GM19438 (cell line): ENCODE measurements around the gene P3H1.
"Not testable (repeated sequence)": the region's sequence is repeated elsewhere in the genome, so short reads cannot be mapped to it uniquely, and the experiment has no call there.

Experiments
- ATAC-seq: cut with Tn5 transposase; IDR thresholded peaks from one replicate; pipeline ENCODE4 v1.9.1; 2021; ENCODE audit warnings: low read depth; ENCODE audit not compliant: unreplicated experiment

Gene P3H1, protein sequence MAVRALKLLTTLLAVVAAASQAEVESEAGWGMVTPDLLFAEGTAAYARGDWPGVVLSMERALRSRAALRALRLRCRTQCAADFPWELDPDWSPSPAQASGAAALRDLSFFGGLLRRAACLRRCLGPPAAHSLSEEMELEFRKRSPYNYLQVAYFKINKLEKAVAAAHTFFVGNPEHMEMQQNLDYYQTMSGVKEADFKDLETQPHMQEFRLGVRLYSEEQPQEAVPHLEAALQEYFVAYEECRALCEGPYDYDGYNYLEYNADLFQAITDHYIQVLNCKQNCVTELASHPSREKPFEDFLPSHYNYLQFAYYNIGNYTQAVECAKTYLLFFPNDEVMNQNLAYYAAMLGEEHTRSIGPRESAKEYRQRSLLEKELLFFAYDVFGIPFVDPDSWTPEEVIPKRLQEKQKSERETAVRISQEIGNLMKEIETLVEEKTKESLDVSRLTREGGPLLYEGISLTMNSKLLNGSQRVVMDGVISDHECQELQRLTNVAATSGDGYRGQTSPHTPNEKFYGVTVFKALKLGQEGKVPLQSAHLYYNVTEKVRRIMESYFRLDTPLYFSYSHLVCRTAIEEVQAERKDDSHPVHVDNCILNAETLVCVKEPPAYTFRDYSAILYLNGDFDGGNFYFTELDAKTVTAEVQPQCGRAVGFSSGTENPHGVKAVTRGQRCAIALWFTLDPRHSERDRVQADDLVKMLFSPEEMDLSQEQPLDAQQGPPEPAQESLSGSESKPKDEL

DNA sequence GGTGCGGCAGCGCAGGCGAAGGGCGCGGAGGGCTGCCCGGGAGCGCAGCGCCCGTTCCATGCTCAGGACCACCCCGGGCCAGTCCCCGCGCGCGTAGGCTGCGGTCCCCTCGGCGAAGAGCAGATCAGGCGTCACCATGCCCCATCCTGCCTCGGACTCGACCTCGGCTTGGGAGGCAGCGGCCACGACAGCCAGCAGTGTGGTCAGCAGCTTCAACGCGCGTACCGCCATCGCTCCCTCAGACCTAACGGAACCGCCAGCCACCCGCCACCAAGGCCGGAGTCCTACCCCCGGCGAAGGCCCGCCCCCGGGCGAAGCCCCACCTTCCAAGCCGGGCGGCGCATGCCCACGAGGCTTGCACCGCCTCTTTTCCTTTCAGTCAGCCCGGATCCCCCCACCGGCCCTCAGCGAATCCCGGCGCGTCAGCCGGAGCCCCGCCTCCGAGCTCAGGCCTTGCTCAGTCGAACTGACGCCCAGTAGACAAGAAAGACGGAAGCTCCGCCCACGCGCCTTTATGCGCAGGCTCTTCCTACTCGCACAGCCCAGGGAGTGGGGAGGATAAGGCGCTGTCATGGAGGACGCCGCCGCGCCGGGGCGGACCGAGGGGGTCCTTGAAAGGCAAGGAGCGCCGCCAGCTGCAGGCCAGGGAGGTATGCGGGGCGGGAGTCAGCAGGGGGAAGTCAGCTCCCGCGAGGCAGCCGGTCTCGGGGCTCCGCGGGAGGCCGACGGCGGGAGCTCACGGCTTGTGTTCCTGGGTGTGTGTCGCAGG lies at the start of gene P3H1, which contains the start of gene C1orf50:
Gene P3H1 (minus strand): TSS at position 288 of the 769 bp plus-strand sequence. CDS start 57 bp downstream, at position 231.
Gene C1orf50 (plus strand): TSS at position 509 of the 769 bp plus-strand sequence. CDS start 63 bp downstream, at position 572.
- peak; percentile 89 for ATAC-seq

DNA sequence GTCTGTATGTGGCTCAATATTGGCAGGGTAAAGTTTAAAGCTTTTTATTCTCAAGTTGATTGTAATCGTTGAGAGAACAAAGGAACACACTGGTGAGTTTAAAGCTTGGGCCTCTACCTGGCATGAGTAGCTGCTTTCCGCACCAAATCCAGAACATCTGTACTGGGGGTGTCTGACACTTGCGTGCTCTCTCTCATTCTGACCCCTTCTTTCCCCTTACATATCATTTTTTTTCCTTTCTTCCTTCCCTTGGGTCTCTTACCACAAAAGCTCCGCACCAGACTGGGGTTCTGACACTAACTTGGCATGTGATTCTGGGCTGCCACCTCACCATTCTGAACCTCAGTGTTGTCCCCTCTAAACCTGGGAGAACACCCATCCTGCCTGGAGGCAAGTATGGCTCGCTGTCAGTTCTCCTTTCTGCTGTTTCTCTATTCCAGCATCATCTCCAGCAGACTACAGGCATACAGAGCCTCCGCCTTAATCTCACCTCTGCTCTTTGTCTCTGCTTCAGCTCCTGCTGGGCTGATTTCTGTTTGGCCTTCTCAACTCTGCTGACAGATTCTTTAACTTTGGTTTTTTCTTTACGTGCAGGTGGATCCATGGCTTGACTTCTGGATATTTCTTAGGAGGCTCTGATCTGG lies 49.2 kb upstream of the P3H1 start:
- no peak for ATAC-seq

DNA sequence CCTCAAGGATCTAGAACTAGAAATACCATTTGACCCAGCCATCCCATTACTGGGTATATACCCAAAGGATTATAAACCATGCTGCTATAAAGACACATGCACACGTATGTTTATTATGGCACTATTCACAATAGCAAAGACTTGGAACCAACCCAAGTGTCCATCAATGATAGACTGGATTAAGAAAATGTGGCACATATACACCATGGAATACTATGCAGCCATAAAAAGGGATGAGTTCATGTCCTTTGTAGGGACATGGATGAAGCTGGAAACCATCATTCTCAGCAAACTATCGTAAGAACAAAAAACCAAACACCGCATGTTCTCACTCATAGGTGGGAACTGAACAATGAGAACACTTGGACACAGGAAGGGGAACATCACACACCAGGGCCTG lies 48.0 kb upstream of the P3H1 start:
- ATAC-seq = not testable (repeated sequence)

DNA sequence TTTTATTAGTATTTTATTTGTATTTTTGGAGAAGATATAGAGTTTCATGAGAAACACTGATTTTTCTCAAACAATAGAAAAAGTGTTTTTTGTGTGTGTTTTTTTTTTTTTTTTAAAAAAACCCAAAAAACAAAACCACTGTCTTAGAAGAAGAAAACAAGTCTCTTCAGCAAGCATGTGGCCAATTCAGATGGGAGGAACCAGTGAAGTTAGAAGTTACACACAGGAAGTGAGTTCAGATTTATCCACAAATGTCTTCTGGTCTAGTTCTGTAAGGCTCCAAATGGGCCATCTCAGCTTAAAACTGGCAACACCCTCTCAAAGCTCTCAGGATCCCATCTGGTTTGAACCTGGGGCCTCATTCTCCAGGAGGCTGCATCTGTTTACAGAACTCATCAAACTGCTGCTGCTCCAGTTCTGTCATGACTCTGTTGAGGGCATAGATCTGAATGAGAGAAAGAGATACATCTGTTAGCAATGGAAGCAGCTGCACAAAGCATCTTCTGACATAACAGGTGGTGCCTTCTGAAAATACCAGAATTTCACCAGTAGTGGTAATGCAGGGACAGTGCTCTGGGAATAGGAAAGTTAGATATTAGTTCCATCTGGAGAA lies 40.3 kb upstream of the P3H1 start:
- ATAC-seq = no peak

DNA sequence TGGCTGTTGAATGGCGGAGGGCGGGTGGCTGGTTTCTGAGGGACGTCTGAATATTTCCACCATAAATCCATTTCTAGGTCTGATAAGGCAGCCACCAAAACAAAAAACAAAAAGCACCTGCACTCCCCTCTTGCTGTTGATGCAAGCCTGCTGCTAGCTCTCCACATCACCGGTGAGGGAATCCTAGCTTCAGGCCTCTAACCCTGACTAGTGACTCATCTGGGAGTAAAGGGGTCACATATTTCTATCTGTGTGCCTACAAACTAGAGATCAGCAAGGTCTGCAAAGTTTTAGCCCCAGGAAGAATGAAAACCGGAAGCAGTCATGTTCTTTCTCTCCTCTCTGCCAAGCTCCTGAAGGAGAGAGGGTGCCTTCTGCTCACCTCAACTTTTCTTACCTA lies 39.8 kb upstream of the P3H1 start:
- no peak for ATAC-seq

- no peak for ATAC-seq
Observed at GRCh38 chr1:42806171-42806570, 39.3 kb upstream of the P3H1 start.

- no peak for ATAC-seq
Observed at GRCh38 chr1:42801832-42802473, 35.1 kb upstream of the P3H1 start.

GRCh38 chr1:42797979-42798378 lies 31.2 kb upstream of the P3H1 start:
- ATAC-seq = no peak

DNA sequence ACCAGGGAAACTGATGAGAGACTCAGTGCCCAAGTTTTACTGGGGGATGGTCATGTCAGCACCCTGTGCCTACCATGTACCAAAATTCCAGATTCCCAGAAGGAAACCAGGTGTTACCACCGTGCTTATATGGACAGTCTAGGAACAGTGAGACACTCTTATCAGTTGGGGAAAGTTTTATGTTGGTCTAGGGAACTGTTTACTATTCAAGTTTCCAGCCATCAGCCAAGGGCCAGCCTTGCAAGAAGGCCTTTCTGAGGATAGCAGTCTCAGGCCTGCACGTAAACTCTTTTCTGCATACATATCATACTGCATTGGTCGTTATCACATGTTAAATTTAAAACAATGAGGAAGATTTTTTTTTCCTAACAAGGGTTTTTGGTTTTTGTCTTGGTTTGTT lies 30.6 kb upstream of the P3H1 start:
- ATAC-seq = no peak

DNA sequence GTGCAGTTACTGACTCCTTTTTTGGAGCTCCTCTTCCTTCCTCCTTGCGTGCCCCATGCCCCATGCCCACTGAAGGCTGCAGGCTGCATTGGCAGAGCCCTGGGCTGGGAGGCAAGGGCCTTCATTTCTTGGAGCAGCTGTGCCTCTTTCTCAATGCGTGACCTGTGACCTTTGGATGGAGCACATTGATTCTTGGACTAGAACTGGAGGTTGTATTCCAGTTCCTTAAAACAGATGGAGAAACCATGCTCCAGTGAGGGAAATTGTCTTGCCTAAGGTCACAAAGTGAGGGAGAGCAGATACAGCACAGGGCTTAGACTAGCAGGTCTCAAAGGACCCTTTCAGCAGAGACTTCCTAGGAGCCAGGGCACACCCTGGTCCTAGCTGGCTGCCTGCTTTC lies 27.0 kb upstream of the P3H1 start:
- no peak for ATAC-seq

GRCh38 chr1:42788021-42788420 lies 21.2 kb upstream of the P3H1 start:
- ATAC-seq = no peak

DNA sequence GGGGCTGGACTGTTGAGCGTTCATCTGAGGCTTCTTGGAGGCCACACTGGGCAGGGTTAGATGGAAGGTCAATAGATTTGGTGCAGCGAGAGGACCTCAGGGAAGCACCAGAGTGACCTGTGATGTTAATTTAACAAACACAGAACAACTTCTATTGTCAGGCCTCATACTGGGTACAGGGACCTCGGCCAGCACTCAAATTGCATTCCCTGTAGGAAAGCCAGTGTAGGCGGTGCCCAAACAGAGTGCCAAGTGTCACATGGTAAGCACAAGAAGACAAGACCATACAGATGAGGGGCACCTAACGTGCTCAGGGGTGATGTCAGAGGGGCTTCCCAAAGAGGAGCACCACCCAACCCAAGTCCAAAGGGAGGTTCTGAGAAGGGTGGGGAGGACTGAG lies 19.3 kb upstream of the P3H1 start:
- no peak for ATAC-seq

DNA sequence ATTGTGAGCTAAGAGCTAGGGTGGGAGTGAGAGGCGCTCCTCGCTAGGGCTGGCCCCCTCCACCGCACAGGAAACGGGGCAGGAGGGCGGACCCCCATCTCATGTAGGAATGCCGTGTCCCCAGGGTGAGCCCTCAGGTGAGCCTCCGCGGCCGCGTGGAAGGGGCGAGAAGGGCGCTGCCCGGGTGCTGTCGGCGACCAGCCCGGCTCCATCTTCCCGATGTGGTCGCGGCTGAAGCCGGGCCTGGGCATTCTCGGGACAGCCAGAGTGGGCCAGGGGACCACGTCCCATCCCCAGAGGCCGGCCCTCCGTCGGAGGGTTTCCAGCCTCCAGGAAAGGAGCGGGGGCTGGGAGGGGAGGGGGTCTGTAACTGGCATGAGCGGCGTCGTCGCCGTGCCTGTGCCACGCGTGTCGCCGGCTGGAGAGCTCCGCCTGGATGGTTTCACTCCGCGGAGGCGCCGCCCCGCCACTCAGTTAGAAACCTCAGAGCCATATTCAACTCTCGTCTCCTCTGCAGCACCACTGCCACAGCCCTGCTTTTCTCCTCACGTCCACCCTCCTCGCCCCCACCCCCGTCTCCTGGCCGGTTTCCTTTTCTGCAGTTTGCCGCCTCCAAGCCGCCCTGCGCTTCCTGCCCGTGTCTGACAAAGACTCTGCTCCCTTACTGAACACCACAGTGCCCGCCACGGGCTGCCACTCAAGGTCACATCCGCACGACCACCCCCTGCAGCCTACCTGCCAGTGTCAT lies 18.3 kb upstream of the P3H1 start, which contains the start of gene TMEM269:
Gene TMEM269 (plus strand): TSS at position 46 of the 748 bp plus-strand sequence. CDS start 4,903 bp downstream, outside the sequence.
- ATAC-seq = no peak

GRCh38 chr1:42784547-42784945 lies 17.7 kb upstream of the P3H1 start:
- no peak for ATAC-seq

DNA sequence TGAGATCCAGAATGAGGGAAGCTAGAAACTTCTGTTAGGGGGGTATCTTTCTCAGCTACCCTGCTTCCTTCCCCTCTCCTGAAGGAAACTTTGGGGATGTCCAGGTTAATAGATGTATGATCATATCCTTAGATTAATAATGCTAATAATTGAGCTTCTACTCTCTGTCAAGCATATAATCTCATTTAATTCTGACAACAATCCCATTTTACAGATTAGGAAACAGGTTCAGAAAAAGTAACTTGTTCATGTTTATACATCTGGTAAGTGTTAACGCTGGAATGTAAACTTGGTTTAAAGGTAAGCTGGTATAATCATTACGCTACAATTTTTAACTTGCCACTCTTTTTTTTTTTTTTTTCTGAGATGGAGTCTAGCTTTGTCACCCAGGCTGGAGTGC lies 16.3 kb upstream of the P3H1 start:
- no peak for ATAC-seq

DNA sequence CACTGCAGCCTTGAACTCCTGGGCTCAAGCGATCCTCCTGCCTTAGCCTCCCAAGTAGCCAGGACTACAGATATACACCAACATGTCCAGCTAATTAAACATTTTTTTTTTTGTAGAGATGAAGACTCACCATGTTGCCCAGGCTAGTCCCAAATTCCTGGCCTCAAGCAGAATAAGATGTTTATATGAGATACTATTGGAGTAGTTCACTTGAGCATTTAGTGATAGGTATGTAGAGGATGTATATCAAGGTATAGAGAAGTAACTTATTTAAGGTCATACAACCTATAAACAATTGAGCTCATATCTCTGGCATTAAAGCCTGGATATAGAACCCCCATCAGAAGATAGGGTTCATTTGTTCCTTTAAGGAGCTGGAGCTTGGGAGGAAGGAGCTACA lies 13.3 kb upstream of the P3H1 start:
- ATAC-seq = no peak

- ATAC-seq = no peak
Observed at GRCh38 chr1:42779725-42780124, 12.9 kb upstream of the P3H1 start.

GRCh38 chr1:42777852-42778251 lies 11.0 kb upstream of the P3H1 start:
- no peak for ATAC-seq

DNA sequence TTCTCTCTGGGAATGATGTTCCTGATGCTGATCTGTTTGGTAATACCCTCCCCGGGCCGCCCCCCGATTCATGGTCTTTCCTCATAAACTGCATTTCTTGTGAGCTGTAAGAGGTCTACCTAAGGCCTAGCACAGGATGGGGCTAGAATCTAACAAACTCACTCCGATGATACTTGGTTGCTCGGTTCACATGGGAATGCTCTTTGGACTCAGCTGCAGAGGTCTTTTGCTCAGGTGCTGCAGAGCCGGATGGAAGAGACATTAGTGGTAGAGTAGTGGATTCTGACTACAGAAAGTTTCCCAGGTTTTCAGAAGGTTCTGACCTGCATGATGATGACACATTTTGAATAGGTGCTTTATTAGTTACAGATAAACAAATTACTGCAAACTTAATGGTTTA lies 9.7 kb upstream of the P3H1 start:
- ATAC-seq = no peak
